GM12892 (cell line): ENCODE data around the gene ZNF561.

Source experiments
- POLR2A ChIP-seq: IDR thresholded peaks from 2 replicates; pipeline ENCODE4 v1.6.1; 2011; ENCODE audit warnings: low read depth, low read length, control low read depth
- POLR2AphosphoS5 ChIP-seq: IDR thresholded peaks from 2 replicates; pipeline ENCODE4 v1.6.1; 2011; ENCODE audit warnings: low read depth, low read length, control low read depth
- TAF1 ChIP-seq: IDR thresholded peaks from 2 replicates; pipeline ENCODE4 v1.6.1; 2011; ENCODE audit warnings: low read depth, mild to moderate bottlenecking, control low read depth, low read length, borderline replicate concordance

DNA sequence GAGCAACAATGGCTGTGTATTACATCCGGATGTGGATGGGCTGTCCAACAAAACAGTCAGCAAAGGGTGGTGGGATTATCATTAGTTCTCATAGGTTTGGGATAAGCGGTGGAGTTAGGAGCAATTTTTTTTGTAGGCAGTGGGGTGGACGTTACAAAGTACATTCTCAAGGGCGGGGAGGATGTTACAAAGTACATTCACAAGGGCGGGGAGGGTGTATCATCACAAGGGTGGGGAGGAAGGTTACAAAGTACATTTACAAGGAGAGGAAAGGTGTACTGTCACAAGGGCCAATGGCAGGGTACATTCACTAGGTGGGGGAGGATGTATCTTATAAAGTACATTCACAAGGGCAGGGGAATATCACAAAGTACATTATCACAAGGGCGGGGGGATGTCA is 20.8 kb upstream of the ZNF561 start:
- TF ChIP-seq POLR2A (no peak), TAF1 (no peak), POLR2AphosphoS5 (no peak)
